Measurements from ENCODE around the gene DPP6.

GRCh38 chr7:154633641-154634040 lies 581.4 kb downstream of the DPP6 start:
- no peak for TF ChIP-seq CTCF (IDR thresholded peaks at IDR 0.05)
- TF ChIP-seq POLR2A (IDR thresholded peaks at IDR 0.05): no peak
